HG03571 (cell line): Measurements from ENCODE around the gene CARD10.
"Not testable (repeated sequence)": the region's sequence is repeated elsewhere in the genome, so short reads cannot be mapped to it uniquely, and the experiment has no call there.

Experiments used
- ATAC-seq: cut with Tn5 transposase; IDR thresholded peaks from one replicate; pipeline ENCODE4 v1.9.1; 2021; ENCODE audit not compliant: unreplicated experiment

The CARD10 gene

GRCh38 chr22:37471727-37472417 is 47.3 kb downstream of the CARD10 start:
- ATAC-seq, result no peak

GRCh38 chr22:37470087-37470445 is 49.1 kb downstream of the CARD10 start:
- no peak for ATAC-seq

- ATAC-seq, result no peak
Measured at GRCh38 chr22:37469416-37470086, 49.7 kb downstream of the CARD10 start.

- ATAC-seq, result not testable (repeated sequence)
Measured at GRCh38 chr22:37468201-37468695, 51.0 kb downstream of the CARD10 start.

- ATAC-seq, result no peak
Measured at GRCh38 chr22:37467391-37467955, 51.7 kb downstream of the CARD10 start.

- no peak for ATAC-seq
Measured at GRCh38 chr22:37464181-37464580, 55.0 kb downstream of the CARD10 start.

DNA sequence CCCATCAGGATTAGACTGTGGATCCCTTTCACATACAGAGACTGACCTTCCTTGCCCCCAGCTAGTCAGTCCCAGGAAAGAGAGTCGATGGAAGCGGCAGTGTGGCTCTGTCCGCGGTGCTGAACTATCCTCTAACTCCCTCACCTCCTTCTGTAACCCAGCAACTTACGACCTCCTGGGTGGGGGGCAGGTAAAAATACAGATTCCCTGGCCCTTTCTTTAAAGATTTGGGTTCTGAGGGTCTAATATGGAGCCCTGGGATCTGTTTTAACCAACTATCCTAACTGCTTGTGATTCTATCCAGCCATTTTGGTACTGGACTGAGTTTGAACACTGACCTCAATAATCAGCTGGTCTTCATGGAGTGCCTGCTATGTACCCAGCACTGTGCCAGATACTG is 56.2 kb downstream of the CARD10 start:
- ATAC-seq, result no peak

- no peak for ATAC-seq
Measured at GRCh38 chr22:37462436-37462835, 56.8 kb downstream of the CARD10 start.

- no peak for ATAC-seq
Measured at GRCh38 chr22:37461961-37462360, 57.3 kb downstream of the CARD10 start.

DNA sequence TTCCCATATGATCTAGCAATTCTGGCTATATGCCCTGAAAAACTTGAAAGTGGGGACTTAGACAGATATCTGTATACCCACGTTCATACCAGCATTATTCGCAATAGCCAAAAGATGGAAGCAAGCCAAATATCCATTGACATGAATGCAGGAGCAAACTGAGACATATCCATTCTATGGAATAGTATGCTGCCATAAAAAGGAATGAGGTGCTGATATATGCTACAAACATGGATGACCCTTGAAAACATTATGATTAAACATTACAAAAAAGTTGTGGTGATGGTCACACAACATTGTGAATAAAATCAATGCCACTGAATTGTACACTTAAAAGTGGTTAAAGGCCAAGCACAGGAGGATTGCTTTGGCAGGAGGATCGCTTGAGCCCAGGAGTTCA is 58.5 kb downstream of the CARD10 start:
- ATAC-seq, result no peak

DNA sequence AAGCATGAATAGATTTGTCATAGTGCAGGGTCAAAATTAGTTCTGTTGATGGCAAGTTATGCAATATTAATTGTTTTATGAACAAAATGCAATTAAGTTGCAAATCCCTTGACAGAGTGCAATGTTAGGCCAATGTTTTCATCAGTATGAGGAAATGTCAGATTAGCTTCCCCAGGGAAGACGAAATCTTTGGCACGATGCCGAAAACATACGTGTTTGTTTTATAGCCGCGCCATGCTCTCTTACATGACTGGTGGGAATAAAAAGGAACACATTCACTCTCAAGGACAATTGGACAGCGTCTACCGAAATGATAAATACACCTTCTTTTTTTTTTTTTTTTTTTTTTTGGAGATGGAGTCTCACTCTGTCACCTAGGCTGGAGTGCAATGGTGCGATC is 60.0 kb downstream of the CARD10 start:
- no peak for ATAC-seq

DNA sequence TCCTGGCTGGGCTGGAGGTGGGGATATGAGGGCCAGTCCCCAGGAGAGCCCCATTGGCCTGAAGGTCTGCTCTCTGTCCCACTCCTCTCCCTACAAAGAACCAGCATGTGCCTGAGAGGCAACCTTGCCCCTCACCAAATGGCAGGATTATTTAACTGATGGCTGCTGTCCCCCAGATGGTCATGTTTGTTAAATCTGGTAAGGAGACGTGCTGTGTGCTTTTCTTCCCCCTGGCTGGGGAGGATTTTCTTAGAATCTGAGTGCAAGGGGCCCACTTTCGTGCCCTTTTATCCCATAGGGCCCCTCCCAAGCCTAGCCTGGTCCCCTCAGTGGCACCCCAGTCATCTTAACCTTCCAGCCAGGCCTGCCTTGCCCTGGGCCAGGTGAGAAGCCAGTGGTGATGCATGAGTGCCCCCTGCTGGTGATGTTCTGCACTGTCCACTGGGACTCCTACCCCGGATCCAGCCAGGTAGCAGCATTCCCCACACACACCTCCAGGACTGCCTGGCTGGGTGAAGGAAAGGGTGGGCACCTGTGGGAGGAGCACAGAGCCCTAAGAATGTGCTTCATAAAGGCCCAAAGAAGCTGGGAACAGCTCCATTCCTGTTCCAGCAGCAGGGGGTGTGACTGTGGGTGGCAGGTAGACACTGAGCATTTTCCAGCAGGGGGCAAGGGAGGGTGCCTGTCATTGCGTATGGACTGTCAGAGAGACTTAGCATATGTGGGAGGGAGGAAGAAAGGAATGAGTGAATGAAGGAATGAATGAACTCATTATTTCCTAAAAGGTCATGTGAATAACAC is 61.9 kb downstream of the CARD10 start:
- ATAC-seq, result no peak

GRCh38 chr22:37456346-37456745 is 62.9 kb downstream of the CARD10 start:
- no peak for ATAC-seq

DNA sequence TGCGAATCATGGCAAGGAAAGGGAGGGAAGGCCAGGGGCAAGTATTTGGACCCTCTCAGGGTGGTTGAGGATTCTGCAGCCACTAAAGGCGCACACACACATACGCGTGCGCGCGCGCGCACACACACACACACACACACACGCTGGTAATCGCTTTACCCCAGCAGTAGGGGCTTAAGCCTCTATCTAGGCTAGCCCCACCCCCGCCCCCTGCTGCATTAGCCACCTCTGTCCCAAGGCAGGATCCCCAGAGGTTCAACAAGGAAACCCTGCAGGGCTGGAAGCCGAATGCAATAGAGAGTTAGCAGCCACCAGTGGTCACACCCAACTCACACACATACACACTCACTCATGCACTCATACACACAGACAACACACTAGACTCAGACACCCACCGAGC is 63.3 kb downstream of the CARD10 start:
- no peak for ATAC-seq

DNA sequence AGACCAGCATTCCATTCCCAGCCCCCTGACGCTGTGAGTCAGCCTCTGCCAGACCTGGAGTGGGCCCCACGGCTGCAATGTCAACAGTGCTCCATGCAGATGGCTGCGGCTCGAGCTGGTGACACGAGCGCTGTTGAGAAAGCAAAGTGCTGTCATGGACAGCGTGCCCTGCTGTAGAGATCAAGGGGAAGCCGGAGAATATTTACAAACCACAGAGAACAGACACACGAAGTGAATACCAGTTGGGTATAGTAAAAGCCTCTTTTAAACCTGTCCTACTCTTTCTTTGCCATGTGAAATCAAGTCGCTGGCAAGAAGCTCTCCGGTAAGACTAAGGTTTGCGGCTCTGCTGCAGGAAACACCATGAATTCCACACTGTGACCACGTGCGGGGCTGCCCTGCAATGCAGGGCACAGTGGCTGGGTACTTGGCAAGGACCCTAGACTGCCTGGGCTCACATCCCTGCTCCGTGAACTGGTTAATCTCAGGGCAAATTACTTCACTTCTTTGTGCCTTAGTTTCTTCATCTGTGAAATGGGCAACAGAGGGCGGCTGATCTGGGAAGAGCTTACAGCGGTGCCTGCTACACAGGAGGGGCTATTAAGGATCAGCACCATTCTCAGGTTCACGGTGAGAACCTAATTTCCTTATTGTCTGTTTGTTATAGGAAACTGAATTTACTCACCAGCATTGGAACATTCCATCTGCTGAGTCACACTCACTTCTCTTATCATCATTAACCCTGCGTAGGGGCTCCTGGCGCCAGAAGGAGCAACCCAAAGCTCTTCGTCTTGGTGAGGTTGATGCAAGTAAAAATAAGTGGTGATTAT is 64.1 kb downstream of the CARD10 start:
- ATAC-seq, result no peak

DNA sequence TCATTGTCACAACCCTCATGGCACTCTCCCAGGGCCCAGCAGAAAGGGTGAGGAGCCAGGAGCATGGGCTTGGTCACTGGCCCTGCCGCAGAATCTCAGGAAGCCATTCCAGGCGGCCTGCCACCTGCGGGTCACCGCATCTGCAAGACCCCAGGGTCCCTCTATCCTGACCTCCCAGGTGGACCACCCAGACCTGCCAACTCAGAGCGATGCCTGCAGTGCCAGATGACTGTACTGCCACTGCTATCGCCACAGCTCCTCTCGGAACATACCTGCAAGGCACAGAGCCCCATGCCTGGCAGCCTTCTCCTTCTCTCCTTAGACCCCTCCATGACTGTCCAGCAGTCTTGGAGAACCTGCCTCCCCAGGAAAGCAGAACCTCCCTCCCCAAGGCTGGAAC is 65.5 kb downstream of the CARD10 start:
- no peak for ATAC-seq

GRCh38 chr22:37451218-37451617 is 68.0 kb downstream of the CARD10 start:
- no peak for ATAC-seq

DNA sequence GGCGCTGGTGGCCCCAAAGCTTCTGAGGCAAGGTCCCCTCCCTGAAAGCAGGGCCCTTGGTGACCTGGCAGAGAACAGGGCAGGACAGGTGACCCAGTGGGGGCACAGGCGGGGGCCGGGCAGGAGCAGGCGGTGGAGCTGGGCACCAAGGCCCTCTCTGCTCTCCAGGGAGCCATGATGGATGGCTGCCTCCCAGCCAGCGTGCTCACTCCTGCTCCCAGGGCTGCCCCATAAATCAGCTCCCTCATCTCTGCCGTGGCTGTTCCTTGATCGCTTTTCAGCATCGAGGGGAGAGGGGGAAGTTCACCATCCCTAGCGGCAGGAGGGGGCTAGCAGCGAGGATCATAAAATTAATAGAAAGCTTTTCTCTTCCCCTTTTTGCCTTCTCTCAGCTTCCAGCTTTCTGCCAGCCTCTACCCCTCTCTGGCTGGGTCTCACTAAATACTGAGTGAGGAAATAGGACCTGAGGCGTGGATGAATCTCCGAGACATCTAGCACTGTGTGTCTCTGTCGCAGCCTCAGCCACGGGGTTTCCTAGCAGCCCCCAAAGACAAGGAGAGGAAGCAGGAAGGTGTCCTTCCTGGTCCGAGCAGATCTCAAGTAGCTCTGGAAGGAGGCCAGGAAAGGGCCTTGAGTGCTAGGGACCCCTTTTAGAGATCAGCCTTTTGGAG is 69.7 kb downstream of the CARD10 start:
- no peak for ATAC-seq

- ATAC-seq, result no peak
Measured at GRCh38 chr22:37448516-37449127, 70.6 kb downstream of the CARD10 start.

DNA sequence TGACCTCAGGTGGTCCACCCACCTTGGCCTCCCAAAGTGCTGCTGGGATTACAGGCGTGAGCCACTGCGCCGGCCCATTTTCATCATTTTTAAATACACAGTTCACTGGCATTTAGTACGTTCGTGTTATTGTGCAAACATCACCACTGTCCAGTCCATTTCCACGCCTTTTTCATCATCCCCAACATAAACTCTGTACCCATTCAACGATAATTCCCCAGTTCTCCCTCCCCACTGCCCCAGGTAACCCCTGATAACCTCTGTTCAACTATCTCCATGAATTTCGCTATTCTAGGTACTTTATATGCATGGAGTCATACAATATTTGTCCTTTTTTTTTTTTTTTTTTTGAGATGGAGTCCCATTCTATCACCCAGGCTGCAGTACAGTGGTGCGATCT is 73.7 kb downstream of the CARD10 start:
- no peak for ATAC-seq
